IPS-11a (cell line): ENCODE measurements around the gene C11orf65.
"Not testable (repeated sequence)": the region's sequence is repeated elsewhere in the genome, so short reads cannot be mapped to it uniquely, and the experiment has no call there.

Source experiments
- H3K4me3 ChIP-seq: one replicate; pipeline ENCODE4 v1.5.1; 2013; ENCODE audit warnings: low read depth, low read length, control low read depth

Gene C11orf65

DNA sequence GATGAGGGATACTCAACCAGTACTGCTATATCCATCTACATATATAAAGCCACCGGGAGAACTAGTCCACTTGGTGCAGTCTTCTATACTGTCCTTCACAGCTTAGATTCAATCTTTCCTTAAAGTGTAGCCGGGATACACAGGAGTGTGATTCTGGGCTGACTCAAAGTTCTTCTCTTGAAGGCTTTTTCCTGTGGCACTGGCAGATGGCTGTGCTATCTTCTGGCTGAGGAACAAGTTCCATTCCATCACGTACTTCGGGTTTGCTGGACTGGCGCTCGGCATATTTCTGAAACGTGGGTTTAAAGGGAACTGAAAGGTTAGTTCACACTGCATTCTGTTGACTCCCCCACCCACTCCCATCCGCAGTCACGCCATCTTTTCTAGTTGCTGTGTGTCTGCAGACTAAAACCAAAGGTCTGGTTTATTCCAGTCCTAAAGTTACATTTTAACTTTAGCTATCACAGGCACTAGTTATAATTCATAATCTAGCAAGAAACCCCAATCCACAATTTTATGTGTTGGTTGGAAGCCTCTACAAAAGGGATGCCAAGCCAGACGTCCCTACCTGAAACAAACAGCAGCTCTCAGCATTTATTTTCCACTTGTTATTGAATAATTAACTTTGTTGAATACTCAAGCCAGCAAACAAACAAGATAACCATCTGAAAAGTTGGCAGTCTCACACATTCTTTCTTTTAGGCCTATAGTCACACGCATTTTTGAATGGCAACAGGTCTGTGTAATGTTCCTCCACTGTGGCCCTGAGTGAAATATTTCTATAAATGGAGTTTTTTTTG lies 7.5 kb upstream of the C11orf65 start:
- H3K4me3 ChIP-seq = no peak overlapping the region

DNA sequence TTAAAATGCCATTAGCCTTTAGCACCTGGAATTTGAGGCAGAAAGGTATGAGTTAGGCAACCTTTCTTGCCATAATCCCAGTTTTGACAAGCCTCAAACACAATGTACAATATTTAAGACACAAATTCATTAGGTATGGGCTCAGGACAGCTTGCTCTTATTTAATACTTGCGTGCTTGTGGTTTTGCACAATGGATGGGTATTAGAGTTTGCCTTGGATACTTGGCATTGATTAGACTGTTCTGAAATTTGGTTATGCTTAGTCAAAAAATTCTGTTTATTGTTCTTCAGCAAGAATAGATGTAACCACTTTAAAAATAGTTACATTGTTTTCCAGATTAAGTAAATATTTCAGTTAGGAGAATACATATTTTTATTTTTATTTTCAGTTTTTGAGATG lies 5.4 kb upstream of the C11orf65 start:
- no peak overlapping the region for H3K4me3 ChIP-seq

DNA sequence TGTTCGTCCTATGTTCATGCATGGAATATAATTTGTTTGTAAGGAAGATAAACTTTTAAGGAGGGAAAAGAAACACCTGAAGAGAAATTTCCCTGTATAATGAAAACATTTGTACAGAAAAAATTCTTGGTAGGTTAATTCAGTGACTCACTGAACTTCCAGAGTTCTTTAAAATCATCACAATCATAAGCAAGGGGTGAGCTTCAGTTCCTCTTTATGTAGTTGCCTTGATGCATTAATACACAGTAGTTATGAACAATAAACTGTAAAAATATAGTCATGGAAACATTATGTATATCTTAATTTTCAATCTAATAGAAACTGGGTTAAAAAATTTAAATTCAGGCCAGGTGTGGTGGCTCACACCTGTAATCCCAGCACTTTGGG lies 1.1 kb upstream of the C11orf65 start:
- no peak overlapping the region for H3K4me3 ChIP-seq

DNA sequence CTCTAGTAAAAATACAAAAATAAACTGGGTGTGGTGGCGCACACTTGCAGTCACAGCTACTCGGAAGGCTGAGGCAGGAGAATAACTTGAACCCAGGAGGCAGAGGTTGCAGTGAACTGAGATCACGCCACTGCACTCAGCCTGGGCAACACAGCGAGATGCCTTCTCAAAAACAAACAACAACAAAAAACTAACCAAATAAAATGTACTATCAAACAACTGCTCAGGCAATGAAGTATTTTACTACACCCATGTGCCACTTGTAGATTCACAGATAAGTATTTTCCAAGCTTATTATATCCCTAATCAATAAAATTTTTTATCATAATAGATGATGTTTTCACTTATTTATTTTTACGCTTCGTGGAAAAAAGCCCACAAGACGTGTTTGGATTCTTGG lies 924 bp downstream of the C11orf65 start:
- peak overlapping the region; percentile 85 for H3K4me3 ChIP-seq

DNA sequence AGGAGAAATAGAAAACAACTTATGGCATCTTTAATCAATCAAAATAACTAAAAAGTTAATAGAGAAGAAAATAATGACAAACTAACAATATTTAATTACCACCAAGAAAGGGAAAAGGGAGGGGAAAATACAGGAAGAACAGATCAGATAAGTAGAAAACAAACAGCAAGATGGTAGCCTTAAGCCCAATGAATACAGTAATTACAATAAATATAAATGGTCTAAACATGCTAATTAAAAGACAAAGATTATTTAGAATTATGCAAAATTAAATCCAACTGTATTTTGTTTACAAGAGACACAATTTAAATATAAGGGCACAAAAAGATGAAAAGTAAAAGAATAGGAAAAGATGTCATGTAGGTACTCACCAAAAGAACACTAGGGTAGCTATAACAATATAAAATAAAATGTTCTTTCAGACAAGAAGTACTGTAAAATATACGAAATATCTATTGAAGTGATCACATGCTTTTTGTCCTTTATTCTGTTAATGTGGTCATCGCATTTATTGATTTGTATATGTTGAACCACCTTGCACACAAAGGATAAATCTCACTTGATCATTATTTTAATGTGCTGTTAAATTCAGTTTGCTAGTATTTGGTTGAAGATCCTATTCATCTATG lies 14.0 kb downstream of the C11orf65 start:
- H3K4me3 ChIP-seq = no peak overlapping the region

DNA sequence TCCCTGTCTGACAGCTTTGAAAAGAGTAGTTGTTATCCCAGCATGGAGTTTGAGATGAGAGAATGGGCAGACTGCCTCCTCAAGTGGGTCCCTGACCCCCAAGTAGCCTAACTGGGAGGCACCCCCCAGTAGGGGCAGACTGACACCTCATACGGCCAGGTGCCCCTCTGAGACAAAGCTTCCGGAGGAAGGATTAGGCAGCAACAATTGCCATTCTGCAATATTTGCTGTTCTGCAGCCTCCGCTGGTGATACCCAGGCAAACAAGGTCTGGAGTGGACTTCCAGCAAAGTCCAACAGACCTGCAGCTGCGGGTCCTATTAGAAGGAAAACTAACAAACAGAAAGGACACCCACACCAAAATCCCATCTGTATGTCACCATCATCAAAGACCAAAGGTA lies 25.9 kb downstream of the C11orf65 start:
- not testable (repeated sequence) for H3K4me3 ChIP-seq

DNA sequence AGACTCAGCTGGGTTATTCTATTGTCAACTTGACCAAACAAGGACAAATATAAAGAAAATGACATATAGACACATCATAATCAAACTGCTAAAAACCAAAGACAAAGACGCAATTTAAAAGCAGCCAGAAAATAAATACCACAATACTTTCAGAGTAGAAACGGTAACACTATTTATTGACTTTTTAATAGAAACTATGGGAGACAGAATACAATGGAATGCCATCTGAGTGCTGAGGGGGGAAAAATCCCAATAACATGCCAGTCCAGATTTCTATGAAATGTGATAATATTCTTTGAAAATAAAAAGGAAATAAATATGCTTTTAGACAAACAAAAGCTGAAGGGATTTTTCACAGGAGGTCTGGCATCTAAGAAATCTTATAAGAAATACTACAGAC lies 30.7 kb downstream of the C11orf65 start:
- no peak overlapping the region for H3K4me3 ChIP-seq

DNA sequence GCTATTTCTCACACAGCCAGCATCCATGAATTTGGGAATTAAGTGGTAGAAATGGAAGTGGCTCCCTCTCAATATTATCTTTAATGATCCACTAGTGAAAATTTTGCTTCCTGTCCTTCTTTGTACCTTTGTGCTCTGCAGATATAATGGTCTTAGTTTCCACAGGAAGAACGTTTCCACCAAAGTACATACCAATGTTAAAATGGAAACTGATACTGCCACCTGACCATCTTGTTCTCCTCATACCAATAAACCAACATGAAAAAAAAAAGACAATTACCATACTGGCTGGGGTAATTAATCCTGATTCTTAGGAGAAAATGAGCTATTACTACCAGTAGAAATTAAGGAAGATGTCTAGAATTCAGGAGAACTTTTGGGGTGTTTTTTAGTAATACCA lies 32.3 kb downstream of the C11orf65 start:
- H3K4me3 ChIP-seq = no peak overlapping the region

DNA sequence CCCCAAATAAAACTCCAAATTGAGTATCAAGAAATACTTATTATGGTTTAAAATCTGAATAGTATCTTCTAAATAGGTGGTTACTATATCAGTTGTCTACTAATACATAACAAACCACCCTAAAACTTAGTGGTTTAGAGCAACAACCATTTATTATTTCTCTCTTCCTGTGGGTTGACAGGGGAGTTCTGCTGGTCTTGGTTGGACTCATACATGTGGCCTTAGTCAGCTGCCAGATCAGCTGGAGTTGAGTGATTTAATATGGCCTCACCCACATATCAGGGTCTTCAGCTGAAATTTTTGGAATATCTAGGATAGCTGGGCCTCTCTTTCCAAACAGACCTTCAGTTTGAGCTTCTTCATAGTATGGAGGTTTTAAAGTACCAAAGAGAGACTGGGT lies 34.5 kb downstream of the C11orf65 start:
- H3K4me3 ChIP-seq = no peak overlapping the region

DNA sequence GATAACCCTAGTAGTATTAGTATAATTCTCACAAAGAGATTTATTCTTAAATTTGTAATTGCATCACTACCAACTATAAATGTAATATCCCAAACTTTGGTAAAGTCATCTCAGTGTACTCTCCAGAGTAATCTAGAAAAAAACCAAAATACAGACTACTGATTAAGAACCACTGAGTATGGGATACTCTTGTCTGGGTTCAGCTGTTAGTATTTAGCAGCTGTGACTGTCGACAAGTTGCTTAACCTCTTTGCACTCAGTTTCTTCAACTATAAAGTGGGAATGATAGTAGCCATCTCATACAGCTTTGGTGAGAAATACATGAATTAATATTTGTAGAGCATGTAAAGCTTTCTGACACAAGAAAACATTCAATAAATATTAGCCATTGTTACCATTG lies 35.3 kb downstream of the C11orf65 start:
- H3K4me3 ChIP-seq = no peak overlapping the region

DNA sequence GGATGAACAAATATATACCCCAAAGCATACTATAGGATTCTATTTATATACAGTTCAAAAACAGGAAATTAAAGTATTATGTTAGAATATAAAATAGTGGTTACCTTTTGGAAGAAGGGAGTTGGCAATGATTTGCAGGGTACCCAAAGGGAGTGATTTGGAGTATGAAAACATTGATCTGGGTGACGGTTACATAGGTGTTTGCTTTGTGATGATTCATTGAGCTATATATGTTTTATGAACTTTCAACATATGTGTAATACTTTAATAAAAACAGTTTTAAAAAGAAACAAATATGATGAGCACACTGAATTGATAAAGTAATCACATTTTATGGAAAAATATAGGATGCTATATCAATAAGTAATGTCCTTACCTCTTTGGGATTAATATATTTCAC lies 36.0 kb downstream of the C11orf65 start:
- no peak overlapping the region for H3K4me3 ChIP-seq

DNA sequence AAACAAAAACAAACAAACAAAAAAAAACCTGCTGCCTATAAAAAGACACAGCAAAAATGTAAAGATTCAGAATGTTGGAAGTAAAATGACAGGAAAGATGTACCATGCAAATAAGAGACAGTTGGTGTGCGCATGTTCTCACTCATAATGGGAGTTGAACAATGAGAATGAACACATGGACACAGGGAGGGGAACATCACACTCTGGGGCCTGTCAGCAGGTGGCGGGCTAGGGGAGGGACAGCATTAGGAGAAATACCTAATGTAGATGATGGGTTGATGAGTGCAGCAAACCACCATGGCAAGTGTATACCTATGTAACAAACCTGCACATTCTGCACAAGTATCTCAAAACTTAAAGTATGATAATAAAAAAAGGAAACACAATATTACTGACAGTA lies 49.8 kb downstream of the C11orf65 start:
- H3K4me3 ChIP-seq = not testable (repeated sequence)

DNA sequence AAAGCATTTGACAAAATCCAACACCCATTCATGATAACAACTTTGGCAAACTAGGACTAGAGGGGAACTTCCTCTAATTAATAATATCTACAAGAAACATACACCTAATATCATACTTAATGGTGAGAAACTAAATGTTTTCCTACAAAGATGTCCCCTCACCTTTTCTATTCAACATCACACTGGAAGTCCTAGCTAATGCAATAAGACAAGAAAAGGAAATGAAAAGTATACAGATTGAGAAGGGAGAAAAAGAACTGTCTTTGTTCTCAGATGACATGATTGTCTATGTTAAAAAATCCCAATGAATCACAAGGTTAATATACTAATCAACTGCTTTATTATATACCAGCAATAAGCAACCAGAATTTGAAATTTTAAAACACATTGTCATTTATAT lies 52.4 kb downstream of the C11orf65 start:
- no peak overlapping the region for H3K4me3 ChIP-seq

DNA sequence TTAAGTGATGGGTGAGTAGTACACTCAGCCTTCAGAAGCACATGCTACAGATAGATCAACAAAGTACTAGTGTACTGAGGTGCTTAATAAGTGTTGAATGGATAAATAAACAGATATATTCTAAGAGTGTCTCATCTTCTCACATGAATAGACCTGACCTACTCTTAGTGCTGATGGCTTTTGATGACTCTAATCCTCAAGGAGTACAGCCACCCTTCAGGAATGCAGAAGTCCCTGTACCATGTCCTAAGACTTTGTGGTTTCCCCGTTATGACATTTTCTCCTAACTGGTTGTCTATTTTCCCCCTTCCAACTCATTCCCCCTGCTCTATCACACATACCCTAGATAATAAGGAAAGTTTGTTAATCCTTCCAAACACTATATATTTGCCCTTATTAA lies 61.6 kb downstream of the C11orf65 start:
- no peak overlapping the region for H3K4me3 ChIP-seq

DNA sequence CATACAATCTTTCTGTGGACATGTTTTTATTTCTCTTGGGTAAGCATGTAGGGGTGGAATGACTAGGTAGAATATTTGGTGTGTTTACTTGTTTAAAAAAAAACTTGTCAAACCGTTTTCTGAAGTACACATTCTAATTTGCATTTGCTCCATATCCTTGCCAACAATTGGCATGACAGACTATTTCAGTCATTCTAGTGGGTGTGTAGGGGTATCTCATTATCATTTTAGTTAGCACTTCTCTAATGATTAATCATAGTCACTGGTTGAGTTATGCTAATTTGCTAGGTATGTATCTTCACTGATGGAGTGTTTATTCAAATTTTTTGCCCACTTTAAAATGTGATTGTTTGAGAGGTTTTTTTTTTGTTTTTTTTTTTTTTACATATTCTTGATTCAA lies 64.3 kb downstream of the C11orf65 start:
- H3K4me3 ChIP-seq = no peak overlapping the region

DNA sequence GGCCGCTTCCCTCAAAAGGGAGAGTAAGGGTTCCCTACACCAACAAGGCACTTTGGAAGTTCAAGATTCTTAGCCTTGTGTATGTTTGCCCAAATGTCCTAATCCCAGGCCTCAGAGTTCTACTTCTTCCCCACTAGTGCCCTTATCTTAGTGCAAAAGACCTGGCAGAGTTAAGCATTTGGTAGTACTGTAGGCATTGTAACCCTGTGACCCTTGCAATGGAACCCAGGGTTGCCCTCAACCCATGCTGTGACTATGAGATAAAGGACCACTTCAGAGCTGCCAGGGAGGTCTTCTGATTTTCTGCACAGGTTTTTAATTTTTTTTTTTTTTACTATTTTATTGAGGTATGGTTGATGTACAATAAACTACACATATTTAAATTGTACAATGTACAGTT lies 65.1 kb downstream of the C11orf65 start:
- no peak overlapping the region for H3K4me3 ChIP-seq

DNA sequence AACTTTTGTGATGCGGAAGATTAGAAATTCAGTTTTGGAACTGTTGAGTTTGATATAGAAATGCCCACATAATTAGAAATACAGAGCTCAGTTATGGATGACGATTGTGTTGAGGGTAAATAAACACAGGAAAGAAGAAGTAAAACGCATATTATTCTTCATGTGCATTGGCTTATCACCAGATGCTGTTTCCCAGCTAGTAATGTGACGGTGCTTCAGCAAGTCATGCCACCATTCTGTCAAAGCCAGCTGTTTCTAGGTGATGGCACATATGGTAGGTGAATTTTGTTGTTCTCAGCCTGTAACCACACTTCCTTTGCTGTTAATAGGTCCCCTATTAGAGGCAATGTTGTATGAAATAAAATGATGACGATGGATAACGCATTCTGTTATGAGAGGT lies 68.9 kb downstream of the C11orf65 start:
- H3K4me3 ChIP-seq = no peak overlapping the region

DNA sequence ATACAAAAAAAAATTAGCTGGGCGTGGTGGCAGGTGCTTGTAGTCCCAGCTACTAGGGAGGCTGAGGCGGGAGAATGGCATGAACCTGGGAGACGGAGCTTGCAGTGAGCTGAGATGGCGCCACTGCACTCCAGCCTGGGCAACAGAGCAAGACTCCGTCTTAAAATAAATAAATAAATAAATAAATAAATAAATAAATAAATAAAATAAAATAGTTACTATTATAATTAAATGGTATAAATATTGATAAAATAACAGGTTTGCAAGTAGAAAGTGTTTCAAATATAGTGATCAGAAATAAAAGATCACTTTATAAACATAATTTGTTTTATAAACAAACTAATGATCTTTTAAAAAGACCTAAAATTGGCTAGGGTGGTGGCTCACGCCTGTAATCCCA lies 70.7 kb downstream of the C11orf65 start:
- not testable (repeated sequence) for H3K4me3 ChIP-seq

DNA sequence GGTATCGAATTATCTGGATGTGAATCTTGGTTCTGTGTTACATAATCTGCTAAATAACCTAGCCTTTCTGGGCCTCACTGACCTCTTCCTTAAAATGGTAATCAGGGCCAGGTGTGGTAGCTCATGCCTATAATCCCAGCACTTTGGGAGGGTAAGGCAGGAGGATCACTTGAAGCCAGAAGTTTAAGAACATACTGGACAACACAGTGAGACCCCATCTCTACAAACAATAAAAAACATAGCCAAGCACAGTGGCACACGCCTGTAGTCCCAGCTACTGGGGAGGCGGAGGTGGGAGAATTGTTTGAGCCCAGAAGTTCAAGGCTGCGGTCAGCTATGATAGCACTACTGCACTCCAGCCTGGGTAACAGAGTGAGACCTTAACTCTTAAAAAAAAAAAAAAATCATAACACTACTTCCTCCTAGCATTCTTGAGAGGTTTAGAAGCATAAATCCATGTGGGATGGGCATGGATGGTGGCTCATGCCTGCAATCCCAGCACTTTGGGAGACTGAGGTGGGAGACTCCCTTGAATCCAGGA lies 72.5 kb downstream of the C11orf65 start:
- no peak overlapping the region for H3K4me3 ChIP-seq

DNA sequence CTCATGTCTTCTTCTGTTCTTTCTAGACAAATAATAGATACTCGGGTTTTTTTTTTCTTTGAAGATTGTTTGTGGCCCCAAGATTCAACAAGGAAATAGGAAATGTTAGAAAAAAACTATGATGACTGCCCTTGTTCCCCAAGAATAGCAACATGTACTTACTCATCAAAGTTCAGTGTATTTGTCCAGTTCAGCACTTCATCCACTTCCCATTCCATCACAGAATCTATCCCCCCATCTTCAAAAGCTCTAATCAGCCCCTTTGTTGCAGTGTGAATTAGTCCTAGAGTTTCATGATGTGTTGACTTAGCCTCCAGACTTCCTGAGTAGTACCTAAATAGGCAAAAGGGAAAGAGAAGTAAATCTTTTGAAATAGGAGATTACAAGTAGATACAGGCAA lies 74.3 kb downstream of the C11orf65 start:
- H3K4me3 ChIP-seq = no peak overlapping the region

DNA sequence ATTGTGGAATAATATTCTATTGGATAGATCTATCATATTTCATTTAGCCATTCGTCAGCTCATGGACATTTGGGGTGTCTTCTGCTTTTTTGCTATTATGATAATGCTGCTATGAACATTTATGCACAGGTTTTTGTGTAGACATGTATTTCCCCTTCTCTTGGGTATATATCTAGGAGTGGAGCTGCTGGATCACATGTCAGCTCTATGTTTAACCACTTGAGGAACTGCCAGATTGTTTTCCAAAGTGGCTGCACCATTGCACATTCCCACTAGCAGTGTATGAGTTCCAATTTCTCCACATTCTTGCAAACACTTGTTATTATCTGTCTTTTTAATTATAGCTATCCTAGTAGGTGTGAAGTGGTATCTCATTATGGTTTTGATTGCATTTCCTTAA lies 75.0 kb downstream of the C11orf65 start:
- no peak overlapping the region for H3K4me3 ChIP-seq

DNA sequence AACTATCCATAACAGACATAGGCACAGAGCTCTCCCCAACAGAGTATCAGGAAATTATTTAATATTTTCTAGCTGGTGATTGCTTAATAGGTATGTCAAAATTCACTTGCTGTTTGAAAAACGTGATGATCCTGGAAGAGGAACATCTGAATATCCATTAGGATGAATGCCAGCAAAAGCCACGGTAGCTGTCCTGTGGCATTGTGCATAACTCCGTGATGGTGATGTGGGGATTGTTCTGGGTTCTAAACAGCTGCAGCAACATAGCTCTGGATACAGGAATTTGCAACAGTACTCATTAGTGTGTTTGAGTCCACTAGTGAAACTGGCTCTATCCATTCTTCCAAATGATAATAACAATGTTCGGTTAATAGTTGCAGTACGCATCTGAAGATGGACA lies 78.8 kb downstream of the C11orf65 start:
- H3K4me3 ChIP-seq = no peak overlapping the region

DNA sequence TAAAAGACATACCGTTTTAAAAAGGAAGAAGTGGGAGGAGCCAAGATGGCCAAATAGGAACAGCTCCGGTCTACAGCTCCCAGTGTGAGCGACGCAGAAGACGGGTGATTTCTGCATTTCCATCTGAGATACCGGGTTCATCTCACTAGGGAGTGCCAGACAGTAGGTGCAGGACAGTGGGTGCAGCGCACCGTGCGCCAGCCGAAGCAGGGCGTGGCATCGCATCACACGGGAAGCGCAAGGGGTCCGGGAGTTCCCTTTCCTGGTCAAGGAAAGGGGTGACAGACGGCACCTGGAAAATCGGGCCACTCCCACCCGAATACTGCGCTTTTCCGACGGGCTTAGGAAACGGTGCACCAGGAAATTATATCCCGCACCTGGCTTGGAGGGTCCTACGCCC lies 93.8 kb downstream of the C11orf65 start:
- not testable (repeated sequence) for H3K4me3 ChIP-seq
